HepG2 (cell line): ENCODE results near the gene ADPRM. TPM values are rescaled to one million over a fixed set of nuclear protein-coding genes. Genes with fewer than 3 reads are reported as not detected.

Source experiments
- CREB1 ChIP-seq, 2 experiments: fragments of 450-650 bp in 1 of 2; IDR thresholded peaks; 2 replicates each; pipeline ENCODE4 v1.6.1; 2016 to 2017; ENCODE audit warnings: control low read depth in 1 of 2, mild to moderate bottlenecking in 1 of 2, missing compliant biosample characterization in 1 of 2, missing genetic modification characterization in 1 of 2
- ETS1 ChIP-seq: sonication (generic); formaldehyde crosslinking; IDR thresholded peaks from 2 replicates; pipeline ENCODE4 v1.4.0; 2020; ENCODE audit warnings: missing genetic modification reagents
- MBD4 ChIP-seq: IDR thresholded peaks from 2 replicates; pipeline ENCODE4 v1.6.1; 2012; ENCODE audit warnings: low read length, inconsistent platforms, borderline replicate concordance
- PRDM10 ChIP-seq: sonication (generic); formaldehyde crosslinking; IDR thresholded peaks from 2 replicates; pipeline ENCODE4 v1.4.0; 2020; ENCODE audit warnings: low read depth, missing genetic modification reagents
- ZNF101 ChIP-seq: sonication (generic); formaldehyde crosslinking; IDR thresholded peaks from 2 replicates; pipeline ENCODE4 v1.4.0; 2020; ENCODE audit warnings: mild to moderate bottlenecking, low read depth, missing genetic modification reagents, borderline replicate concordance
- ZNF136 ChIP-seq: sonication (generic); formaldehyde crosslinking; IDR thresholded peaks from 2 replicates; pipeline ENCODE4 v1.8.1; 2022; ENCODE audit warnings: low read depth, mild to moderate bottlenecking, moderate library complexity, missing genetic modification reagents
- ZNF24 ChIP-seq: fragments of 450-650 bp; IDR thresholded peaks from 2 replicates; pipeline ENCODE4 v1.6.1; 2017; ENCODE audit warnings: antibody characterized with exemption, mild to moderate bottlenecking
- ZNF839 ChIP-seq: sonication (generic); formaldehyde crosslinking; IDR thresholded peaks from 2 replicates; pipeline ENCODE4 v1.4.0; 2020; ENCODE audit warnings: missing genetic modification reagents, mild to moderate bottlenecking, borderline replicate concordance
- polyA plus RNA-seq, 8 experiments: library from polyadenylated mRNA; depleted of rRNA in 3 of 8; stranded (reverse) in 7 of 8; unstranded in 1 of 8; fragments of >200 nt; fragmentation: Illumina TruSeq in 4 of 8; extraction: Trizol in 4 of 8; gene quantifications; 2 replicates each; pipeline versions ENCODE4 v1.2.1 to v1.2.3, GENCODE V29; 2011 to 2016; ENCODE audit warnings: low read depth in 4 of 8, missing spikeins in 1 of 8, mixed read lengths in 1 of 8; ENCODE audit not compliant: insufficient read depth in 1 of 8
- total RNA-seq, 5 experiments: library from RNA; depleted of rRNA; stranded (reverse); fragments of >200 nt; fragmentation: Illumina TruSeq; extraction: Trizol; gene quantifications; 2 replicates each; pipeline ENCODE4 v1.2.3, GENCODE V29; 2016; ENCODE audit warnings: low read depth in 1 of 5
- TF ChIP-seq, protein P1 (sequence below): sonication (generic); formaldehyde crosslinking; IDR thresholded peaks from 2 replicates; pipeline ENCODE4 v1.4.0; 2020; ENCODE audit warnings: mild to moderate bottlenecking, missing genetic modification reagents
- TF ChIP-seq, protein P2 (sequence below): sonication (generic); formaldehyde crosslinking; IDR thresholded peaks from 2 replicates; pipeline ENCODE4 v1.4.0; 2020; ENCODE audit warnings: missing genetic modification reagents, borderline replicate concordance

Gene ADPRM
- total and polyA plus RNA-seq, 2 of the 13 experiments (the other 11 are each of a cell fraction or from before 2014, with no cell fraction given): 5.6 to 10.8 TPM

DNA sequence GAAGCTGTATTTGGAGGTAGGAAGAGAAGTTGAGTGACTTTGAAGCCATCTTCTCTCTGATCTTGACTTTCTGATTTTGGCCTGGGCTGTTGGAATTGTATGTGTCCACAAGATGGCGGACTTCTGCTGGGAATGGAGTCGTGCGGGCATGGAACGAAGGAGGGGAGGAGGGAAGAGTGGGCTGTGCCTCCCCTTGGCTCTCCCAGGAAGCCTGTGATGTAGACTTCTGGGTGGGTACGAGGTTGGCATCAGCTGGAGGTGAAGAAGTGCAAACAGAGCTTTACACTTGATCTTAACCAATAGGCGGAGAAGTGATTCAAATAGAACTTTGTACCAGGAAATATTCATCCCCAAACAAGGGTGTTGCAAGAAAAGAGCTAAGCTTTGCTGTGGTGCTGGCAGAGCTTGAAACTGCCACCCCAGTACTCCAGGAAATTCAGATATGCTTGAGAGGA, 39.8 kb downstream of the ADPRM start (continued):
- TF ChIP-seq, protein P1, sequence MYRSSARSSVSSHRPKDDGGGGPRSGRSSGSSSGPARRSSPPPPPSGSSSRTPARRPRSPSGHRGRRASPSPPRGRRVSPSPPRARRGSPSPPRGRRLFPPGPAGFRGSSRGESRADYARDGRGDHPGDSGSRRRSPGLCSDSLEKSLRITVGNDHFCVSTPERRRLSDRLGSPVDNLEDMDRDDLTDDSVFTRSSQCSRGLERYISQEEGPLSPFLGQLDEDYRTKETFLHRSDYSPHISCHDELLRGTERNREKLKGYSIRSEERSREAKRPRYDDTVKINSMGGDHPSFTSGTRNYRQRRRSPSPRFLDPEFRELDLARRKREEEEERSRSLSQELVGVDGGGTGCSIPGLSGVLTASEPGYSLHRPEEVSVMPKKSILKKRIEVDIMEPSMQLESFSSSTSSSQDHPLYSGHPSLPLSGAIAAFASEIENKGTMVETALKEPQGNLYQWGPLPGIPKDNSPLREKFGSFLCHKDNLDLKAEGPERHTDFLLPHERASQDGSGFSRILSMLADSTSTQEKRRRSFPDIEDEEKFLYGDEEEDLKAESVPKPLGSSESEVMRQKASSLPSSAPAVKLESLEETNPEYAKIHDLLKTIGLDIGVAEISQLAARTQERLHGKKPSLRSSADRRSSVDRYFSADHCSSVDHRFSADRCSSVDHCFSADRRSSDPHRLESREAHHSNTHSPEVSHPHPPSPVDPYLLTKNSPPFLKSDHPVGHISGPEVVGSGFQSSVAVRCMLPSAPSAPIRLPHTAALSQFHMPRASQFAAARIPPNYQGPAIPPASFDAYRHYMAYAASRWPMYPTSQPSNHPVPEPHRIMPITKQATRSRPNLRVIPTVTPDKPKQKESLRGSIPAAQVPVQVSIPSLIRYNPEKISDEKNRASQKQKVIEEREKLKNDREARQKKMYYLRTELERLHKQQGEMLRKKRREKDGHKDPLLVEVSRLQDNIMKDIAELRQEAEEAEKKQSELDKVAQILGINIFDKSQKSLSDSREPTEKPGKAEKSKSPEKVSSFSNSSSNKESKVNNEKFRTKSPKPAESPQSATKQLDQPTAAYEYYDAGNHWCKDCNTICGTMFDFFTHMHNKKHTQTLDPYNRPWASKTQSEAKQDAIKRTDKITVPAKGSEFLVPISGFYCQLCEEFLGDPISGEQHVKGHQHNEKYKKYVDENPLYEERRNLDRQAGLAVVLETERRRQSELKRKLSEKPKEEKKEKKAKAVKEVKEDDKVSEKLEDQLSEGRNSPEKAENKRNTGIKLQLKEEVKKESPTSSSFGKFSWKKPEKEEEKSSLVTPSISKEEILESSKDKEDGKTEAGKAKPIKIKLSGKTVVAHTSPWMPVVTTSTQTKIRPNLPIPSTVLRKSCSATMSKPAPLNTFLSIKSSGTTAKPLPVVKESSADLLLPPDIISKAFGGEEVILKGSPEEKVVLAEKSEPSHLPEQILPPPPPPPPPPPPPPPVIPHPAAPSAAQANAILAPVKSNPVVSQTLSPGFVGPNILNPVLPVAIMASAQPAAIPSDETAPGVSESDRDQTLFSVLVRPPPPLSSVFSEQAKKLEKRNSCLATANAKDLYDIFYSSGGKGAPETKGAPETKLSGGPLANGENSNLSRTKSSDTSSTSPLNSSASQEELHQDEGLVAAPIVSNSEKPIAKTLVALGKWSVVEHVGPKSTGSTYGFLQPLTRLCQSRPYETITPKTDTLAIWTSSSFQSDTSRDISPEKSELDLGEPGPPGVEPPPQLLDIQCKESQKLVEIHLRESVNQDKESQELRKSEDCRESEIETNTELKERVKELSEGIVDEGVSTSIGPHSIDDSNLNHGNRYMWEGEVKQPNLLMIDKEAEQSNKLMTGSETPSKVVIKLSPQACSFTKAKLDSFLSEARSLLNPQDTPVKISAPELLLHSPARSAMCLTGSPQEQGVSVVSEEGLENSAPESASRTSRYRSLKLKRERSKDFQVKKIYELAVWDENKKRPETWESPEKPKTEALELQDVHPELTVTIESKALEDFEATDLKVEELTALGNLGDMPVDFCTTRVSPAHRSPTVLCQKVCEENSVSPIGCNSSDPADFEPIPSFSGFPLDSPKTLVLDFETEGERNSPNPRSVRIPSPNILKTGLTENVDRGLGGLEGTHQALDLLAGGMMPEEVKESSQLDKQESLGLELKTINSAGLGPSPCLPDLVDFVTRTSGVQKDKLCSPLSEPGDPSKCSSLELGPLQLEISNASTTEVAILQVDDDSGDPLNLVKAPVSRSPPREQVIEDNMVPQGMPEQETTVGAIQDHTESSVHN: no peak
- TF ChIP-seq, protein P2, sequence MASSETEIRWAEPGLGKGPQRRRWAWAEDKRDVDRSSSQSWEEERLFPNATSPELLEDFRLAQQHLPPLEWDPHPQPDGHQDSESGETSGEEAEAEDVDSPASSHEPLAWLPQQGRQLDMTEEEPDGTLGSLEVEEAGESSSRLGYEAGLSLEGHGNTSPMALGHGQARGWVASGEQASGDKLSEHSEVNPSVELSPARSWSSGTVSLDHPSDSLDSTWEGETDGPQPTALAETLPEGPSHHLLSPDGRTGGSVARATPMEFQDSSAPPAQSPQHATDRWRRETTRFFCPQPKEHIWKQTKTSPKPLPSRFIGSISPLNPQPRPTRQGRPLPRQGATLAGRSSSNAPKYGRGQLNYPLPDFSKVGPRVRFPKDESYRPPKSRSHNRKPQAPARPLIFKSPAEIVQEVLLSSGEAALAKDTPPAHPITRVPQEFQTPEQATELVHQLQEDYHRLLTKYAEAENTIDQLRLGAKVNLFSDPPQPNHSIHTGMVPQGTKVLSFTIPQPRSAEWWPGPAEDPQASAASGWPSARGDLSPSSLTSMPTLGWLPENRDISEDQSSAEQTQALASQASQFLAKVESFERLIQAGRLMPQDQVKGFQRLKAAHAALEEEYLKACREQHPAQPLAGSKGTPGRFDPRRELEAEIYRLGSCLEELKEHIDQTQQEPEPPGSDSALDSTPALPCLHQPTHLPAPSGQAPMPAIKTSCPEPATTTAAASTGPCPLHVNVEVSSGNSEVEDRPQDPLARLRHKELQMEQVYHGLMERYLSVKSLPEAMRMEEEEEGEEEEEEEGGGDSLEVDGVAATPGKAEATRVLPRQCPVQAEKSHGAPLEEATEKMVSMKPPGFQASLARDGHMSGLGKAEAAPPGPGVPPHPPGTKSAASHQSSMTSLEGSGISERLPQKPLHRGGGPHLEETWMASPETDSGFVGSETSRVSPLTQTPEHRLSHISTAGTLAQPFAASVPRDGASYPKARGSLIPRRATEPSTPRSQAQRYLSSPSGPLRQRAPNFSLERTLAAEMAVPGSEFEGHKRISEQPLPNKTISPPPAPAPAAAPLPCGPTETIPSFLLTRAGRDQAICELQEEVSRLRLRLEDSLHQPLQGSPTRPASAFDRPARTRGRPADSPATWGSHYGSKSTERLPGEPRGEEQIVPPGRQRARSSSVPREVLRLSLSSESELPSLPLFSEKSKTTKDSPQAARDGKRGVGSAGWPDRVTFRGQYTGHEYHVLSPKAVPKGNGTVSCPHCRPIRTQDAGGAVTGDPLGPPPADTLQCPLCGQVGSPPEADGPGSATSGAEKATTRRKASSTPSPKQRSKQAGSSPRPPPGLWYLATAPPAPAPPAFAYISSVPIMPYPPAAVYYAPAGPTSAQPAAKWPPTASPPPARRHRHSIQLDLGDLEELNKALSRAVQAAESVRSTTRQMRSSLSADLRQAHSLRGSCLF (CRISPR knock-in tag): no peak
- TF ChIP-seq ZNF136: no peak
- TF ChIP-seq ZNF24: no peak
- TF ChIP-seq ETS1: no peak
- TF ChIP-seq MBD4: no peak
- TF ChIP-seq CREB1 (IDR thresholded peaks at IDR 0.05): no peak
- no peak for TF ChIP-seq CREB1 (CRISPR knock-in tag; IDR thresholded peaks at IDR 0.05)
- no peak for TF ChIP-seq ZNF101 (CRISPR knock-in tag)
- no peak for TF ChIP-seq ZNF839 (CRISPR knock-in tag)
- no peak for TF ChIP-seq PRDM10 (CRISPR knock-in tag)
